Sigmoid colon (tissue), 7 donors: ENCODE results near the gene UROC1. TPM values are rescaled to one million over a fixed set of nuclear protein-coding genes. Genes with fewer than 3 reads are reported as not detected.

Experiments
- DNase-seq: peaks from one replicate; pipeline ENCODE4 v3.0.0-alpha.2; 2019
- H3K27ac ChIP-seq, 4 donors: fragments of 200-600 bp; sonication (generic); one replicate each; pipeline ENCODE4 v1.5.1; 2016 to 2019; ENCODE audit warnings: mild to moderate bottlenecking in 1 of 4
- H3K27me3 ChIP-seq, 3 donors: fragments of 200-600 bp; sonication (generic); one replicate each; pipeline ENCODE4 v1.5.1; 2019; ENCODE audit warnings: mild to moderate bottlenecking in 1 of 3
- H3K36me3 ChIP-seq, 4 donors: fragments of 200-600 bp; sonication (generic); one replicate each; pipeline ENCODE4 v1.5.1; 2016 to 2019
- H3K4me1 ChIP-seq, 4 donors: fragments of 200-600 bp; sonication (generic); one replicate each; pipeline ENCODE4 v1.5.1; 2017 to 2019
- H3K4me3 ChIP-seq, 4 donors: fragments of 200-600 bp; sonication (generic); one replicate each; pipeline ENCODE4 v1.5.1; 2017 to 2019; ENCODE audit warnings: mild to moderate bottlenecking in 2 of 4, moderate library complexity in 1 of 4
- H3K9me3 ChIP-seq, 4 donors: fragments of 200-600 bp in 3 of 4; sonication (generic) in 3 of 4; one replicate each; pipeline versions ENCODE4 v1.5.1 to v1.6.1; 2013 to 2019
- CTCF ChIP-seq, 4 experiments: fragments of 450-650 bp in 3 of 4; fragments of 200-600 bp in 1 of 4; IDR thresholded peaks; one replicate each; pipeline ENCODE4 v1.5.1; 2016 to 2019; ENCODE audit warnings: antibody characterized with exemption in 4 of 4, mild to moderate bottlenecking in 3 of 4, moderate library complexity in 2 of 4
- EP300 ChIP-seq, 4 donors: sonication (generic); formaldehyde crosslinking; IDR thresholded peaks; one replicate each; pipeline ENCODE4 v1.6.1; 2017; ENCODE audit warnings: antibody characterized with exemption in 4 of 4
- POLR2A ChIP-seq, 2 donors: fragments of 450-650 bp; IDR thresholded peaks; one replicate each; pipeline ENCODE4 v1.6.1; 2016; ENCODE audit warnings: antibody characterized with exemption in 2 of 2, mild to moderate bottlenecking in 2 of 2, moderate library complexity in 2 of 2
- POLR2AphosphoS5 ChIP-seq, 4 donors: sonication (generic); formaldehyde crosslinking; IDR thresholded peaks; one replicate each; pipeline ENCODE4 v1.6.1; 2017; ENCODE audit warnings: antibody characterized with exemption in 4 of 4
- WGBS, 2 donors: extraction: QIAGEN DNeasy Blood & Tissue Kit; methylation state at CpG; one replicate each; pipeline ENCODE4 v1.1.7; 2013; 5-methylcytosine and 5-hydroxymethylcytosine counted together
- intact Hi-C: fragments of 100-400 bp; cut with DNase I; formaldehyde crosslinking; loops from one replicate; pipeline ENCODE4 v1.15.1; 2023
- polyA plus RNA-seq, 3 donors: library from polyadenylated mRNA; stranded (reverse); fragments of 200-250 nt; gene quantifications; one replicate each; pipeline ENCODE4 v1.2.3, GENCODE V29; 2013
- total RNA-seq, 4 donors: library from RNA; depleted of rRNA; stranded (reverse); fragments of >200 nt; gene quantifications; one replicate each; pipeline ENCODE4 v1.1.0, GENCODE V29; 2016
- donor health status: healthy with polysubstance abuse.
- donor health status: Bipolar disorder and iron deficiency.
- donor health status: healthy.

Gene UROC1
- total and polyA plus RNA-seq, 7 donors, result 0.03 TPM; not detected in 6

- H3K27me3 ChIP-seq, result peaks cover 8 to 38% (median 19%) of the 10 kb centered on the region in 3 donors
- H3K4me1 ChIP-seq, result peaks cover 0 to 7% (median 0%) of the 10 kb centered on the region in 4 donors
- no peaks in the 10 kb centered on the region for H3K9me3 ChIP-seq
- H3K4me3 ChIP-seq, result no peak overlapping the region
- intact Hi-C loops, result no loop called here
- TF ChIP-seq EP300 (IDR thresholded peaks at IDR 0.05) (no peak), CTCF (IDR thresholded peaks at IDR 0.05) (no peak), POLR2A (IDR thresholded peaks at IDR 0.05) (no peak), POLR2AphosphoS5 (IDR thresholded peaks at IDR 0.05) (no peak)
- DNase-seq, result no peak
- H3K36me3 ChIP-seq, result no peaks in the 10 kb centered on the region
- 77 to 86% methylated on average over 8 of the region's 8 CpGs for whole genome bisulfite sequencing, 2 donors
- H3K27ac ChIP-seq, result no peak overlapping the region
Observed at GRCh38 chr3:126546549-126547239, 29.1 kb upstream of the UROC1 start.

GRCh38 chr3:126546013-126546412 is 28.4 kb upstream of the UROC1 start:
- intact Hi-C loops, result no loop called here
- WGBS, 2 donors, result 92 to 94% methylated on average over 6 of the region's 6 CpGs
- Histone ChIP-seq H3K4me3 (no peak overlapping the region), H3K27ac (no peak overlapping the region), H3K27me3 (peaks cover 11 to 45% (median 24%) of the 10 kb centered on the region in 3 donors), H3K36me3 (no peaks in the 10 kb centered on the region), H3K4me1 (peaks cover 0 to 9% (median 0%) of the 10 kb centered on the region in 4 donors), H3K9me3 (no peaks in the 10 kb centered on the region)
- TF ChIP-seq CTCF (IDR thresholded peaks at IDR 0.05) (no peak), EP300 (IDR thresholded peaks at IDR 0.05) (no peak), POLR2AphosphoS5 (IDR thresholded peaks at IDR 0.05) (no peak), POLR2A (IDR thresholded peaks at IDR 0.05) (no peak)
- peak; percentile 34 for DNase-seq

- DNase-seq, result peak; percentile 39
- Histone ChIP-seq H3K4me3 (no peak overlapping the region), H3K36me3 (no peaks in the 10 kb centered on the region), H3K27me3 (peaks cover 11 to 48% (median 24%) of the 10 kb centered on the region in 3 donors), H3K27ac (no peak overlapping the region), H3K9me3 (no peaks in the 10 kb centered on the region), H3K4me1 (peaks cover 0 to 9% (median 0%) of the 10 kb centered on the region in 4 donors)
- TF ChIP-seq POLR2A (IDR thresholded peaks at IDR 0.05) (no peak), CTCF (IDR thresholded peaks at IDR 0.05) (no peak), EP300 (IDR thresholded peaks at IDR 0.05) (no peak), POLR2AphosphoS5 (IDR thresholded peaks at IDR 0.05) (no peak)
- 82 to 83% methylated on average over 5 of the region's 5 CpGs for WGBS, 2 donors
- intact Hi-C loops, result no loop called here
Observed at GRCh38 chr3:126545544-126545943, 28.0 kb upstream of the UROC1 start.

- DNase-seq, result peak; percentile 46
- TF ChIP-seq CTCF (IDR thresholded peaks at IDR 0.05) (no peak), POLR2AphosphoS5 (IDR thresholded peaks at IDR 0.05) (no peak), POLR2A (IDR thresholded peaks at IDR 0.05) (no peak), EP300 (IDR thresholded peaks at IDR 0.05) (no peak)
- intact Hi-C loops, result no loop called here
- H3K4me1 ChIP-seq, result peaks cover 0 to 9% (median 0%) of the 10 kb centered on the region in 4 donors
- H3K27me3 ChIP-seq, result peaks cover 11 to 48% (median 24%) of the 10 kb centered on the region in 3 donors
- H3K36me3 ChIP-seq, result no peaks in the 10 kb centered on the region
- H3K27ac ChIP-seq, result no peak overlapping the region
- no peak overlapping the region for H3K4me3 ChIP-seq
- 71% methylated on average over 7 of the region's 7 CpGs for WGBS, 2 donors
- H3K9me3 ChIP-seq, result no peaks in the 10 kb centered on the region
Observed at GRCh38 chr3:126544596-126545281, 27.2 kb upstream of the UROC1 start.
